ENCODE measurements around the gene CYTH2.

- TF ChIP-seq CTCF (IDR thresholded peaks at IDR 0.05) (no peak), EZH2 (IDR thresholded peaks at IDR 0.05) (no peak)
These were observed 55.1 kb downstream of the CYTH2 start for GRCh38 chr19:48524221-48524620.
